Vagina (tissue), 2 donors: ENCODE data around the gene FLRT3. TPM values are rescaled to one million over a fixed set of nuclear protein-coding genes. Genes with fewer than 3 reads are reported as not detected.
A peak's percentile ranks its signal among the peaks of the same experiment; 100 is the strongest.

ENCODE experiments used
- DNase-seq, 2 donors: peaks; one replicate each; pipeline ENCODE4 v3.0.0-alpha.2; 2017; ENCODE audit errors: extremely low spot score in 2 of 2
- H3K27ac ChIP-seq: fragments of 200-600 bp; sonication (generic); one replicate; pipeline ENCODE4 v1.5.1; 2019
- H3K27me3 ChIP-seq: fragments of 200-600 bp; sonication (generic); one replicate; pipeline ENCODE4 v1.5.1; 2019
- H3K36me3 ChIP-seq, 2 donors: fragments of 200-600 bp; sonication (generic); one replicate each; pipeline ENCODE4 v1.5.1; 2017 to 2019
- H3K4me1 ChIP-seq: fragments of 200-600 bp; sonication (generic); one replicate; pipeline ENCODE4 v1.5.1; 2019
- H3K4me3 ChIP-seq, 2 donors: fragments of 200-600 bp; sonication (generic); 1 replicate in 1 of 2; 2 replicates in 1 of 2; pipeline ENCODE4 v1.5.1; 2016 to 2019
- H3K9me3 ChIP-seq: fragments of 200-600 bp; sonication (generic); one replicate; pipeline ENCODE4 v1.5.1; 2019
- CTCF ChIP-seq, 3 experiments: fragments of 450-650 bp in 2 of 3; fragments of 200-600 bp in 1 of 3; sonication (generic) in 1 of 3; IDR thresholded peaks; one replicate each; pipeline ENCODE4 v1.5.1; 2017 to 2019; ENCODE audit warnings: antibody characterized with exemption in 3 of 3, mild to moderate bottlenecking in 2 of 3, moderate library complexity in 2 of 3
- POLR2A ChIP-seq, 2 donors: fragments of 450-650 bp; IDR thresholded peaks; one replicate each; pipeline ENCODE4 v1.6.1; 2017; ENCODE audit warnings: antibody characterized with exemption in 2 of 2, mild to moderate bottlenecking in 2 of 2, moderate library complexity in 2 of 2
- POLR2AphosphoS5 ChIP-seq, 2 donors: sonication (generic); formaldehyde crosslinking; IDR thresholded peaks; one replicate each; pipeline ENCODE4 v1.9.0; 2017; ENCODE audit warnings: antibody characterized with exemption in 2 of 2, mild to moderate bottlenecking in 2 of 2, low read depth in 1 of 2; ENCODE audit not compliant: insufficient read depth in 1 of 2
- intact Hi-C: fragments of 100-400 bp; cut with DNase I; formaldehyde crosslinking; loops from one replicate; pipeline ENCODE4 v1.15.1; 2023
- total RNA-seq: library from RNA; depleted of rRNA; stranded (reverse); fragments of >200 nt; gene quantifications from one replicate; pipeline ENCODE4 v1.2.3, GENCODE V29; 2016

Gene FLRT3
- total RNA-seq, 1 donor from 2014 or later = 4.7 TPM

DNA sequence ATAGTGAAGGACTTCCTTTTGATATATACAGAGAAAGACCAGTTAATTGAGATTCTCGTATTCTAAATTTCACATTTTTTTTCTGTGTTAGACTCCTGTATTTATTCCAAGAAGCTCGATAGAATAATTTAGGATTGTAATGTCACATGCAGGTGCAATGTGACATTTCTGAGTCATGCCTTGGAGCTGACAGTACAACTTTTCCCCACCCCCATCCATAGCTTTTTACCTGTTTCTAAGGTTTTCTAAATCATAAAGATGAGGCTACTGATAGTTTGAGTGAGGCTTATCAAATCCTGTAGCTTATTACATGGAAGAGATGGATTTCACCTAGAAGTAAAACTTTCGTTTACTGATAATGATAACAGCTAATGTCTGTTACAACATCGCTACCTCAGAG is 37.6 kb downstream of the FLRT3 start:
- TF ChIP-seq POLR2A (IDR thresholded peaks at IDR 0.05) (no peak), CTCF (IDR thresholded peaks at IDR 0.05) (no peak), POLR2AphosphoS5 (IDR thresholded peaks at IDR 0.05; ENCODE audit: insufficient read depth in 1 of 2, low read depth in 1 of 2) (no peak)
- H3K4me3 ChIP-seq = no peak overlapping the region
- no peaks in the 10 kb centered on the region for H3K4me1 ChIP-seq
- no peak for DNase-seq
- H3K9me3 ChIP-seq = no peaks in the 10 kb centered on the region
- H3K36me3 ChIP-seq = no peaks in the 10 kb centered on the region
- no peak overlapping the region for H3K27ac ChIP-seq
- no peaks in the 10 kb centered on the region for H3K27me3 ChIP-seq
- intact Hi-C loops = no loop called here

DNA sequence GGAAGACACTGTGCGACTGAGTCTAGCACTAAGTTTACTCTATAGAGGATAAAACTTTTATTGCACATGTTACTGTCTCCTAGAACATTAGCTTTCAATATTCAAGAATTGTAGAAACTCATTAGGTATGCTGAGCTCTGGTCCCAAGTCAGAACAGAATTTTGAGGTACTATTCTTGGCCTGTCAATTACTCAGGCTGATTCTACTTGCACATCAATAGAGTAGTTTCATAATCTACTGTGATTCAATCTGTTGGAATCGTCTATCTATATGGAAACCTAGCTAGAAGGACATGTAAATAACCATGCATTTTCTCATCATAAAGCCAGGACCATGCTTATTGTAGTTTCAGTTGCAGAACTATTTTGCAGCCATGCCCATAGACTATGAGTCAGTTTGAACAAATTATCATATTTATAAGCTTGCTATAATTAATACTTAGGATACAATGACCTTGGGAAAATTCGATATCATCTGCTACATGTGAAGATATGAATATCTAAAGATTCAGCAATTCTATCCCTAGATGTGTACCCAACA is 41.6 kb downstream of the FLRT3 start:
- intact Hi-C loops = no loop called here
- no peaks in the 10 kb centered on the region for H3K27me3 ChIP-seq
- no peak overlapping the region for H3K27ac ChIP-seq
- no peaks in the 10 kb centered on the region for H3K36me3 ChIP-seq
- H3K4me1 ChIP-seq = no peaks in the 10 kb centered on the region
- TF ChIP-seq POLR2A (IDR thresholded peaks at IDR 0.05) = no peak
- TF ChIP-seq POLR2AphosphoS5 (IDR thresholded peaks at IDR 0.05; ENCODE audit: insufficient read depth in 1 of 2, low read depth in 1 of 2) = no peak
- TF ChIP-seq CTCF (IDR thresholded peaks at IDR 0.05) = no peak
- DNase-seq = no peak
- no peak overlapping the region for H3K4me3 ChIP-seq
- no peaks in the 10 kb centered on the region for H3K9me3 ChIP-seq

DNA sequence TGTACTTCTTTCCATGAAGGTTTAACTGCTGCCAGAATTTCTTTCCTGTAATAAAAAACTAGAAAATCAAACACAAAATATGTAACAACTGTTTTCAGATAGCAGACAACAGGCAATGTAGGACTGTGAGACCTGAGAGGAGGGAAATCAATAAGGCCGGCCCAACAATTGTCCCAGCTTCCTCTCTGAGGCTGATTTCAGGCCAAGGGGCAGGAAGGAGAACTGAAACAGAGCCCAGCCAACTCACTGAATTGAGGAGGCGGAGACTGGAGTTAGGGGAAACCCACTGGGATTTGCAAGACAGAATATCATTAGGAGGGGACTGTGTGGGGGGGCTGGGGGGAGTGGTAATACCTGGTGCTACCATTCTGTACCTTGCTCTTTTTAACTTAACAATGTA is 42.2 kb downstream of the FLRT3 start:
- H3K4me3 ChIP-seq = no peak overlapping the region
- no peaks in the 10 kb centered on the region for H3K4me1 ChIP-seq
- TF ChIP-seq POLR2AphosphoS5 (IDR thresholded peaks at IDR 0.05; ENCODE audit: insufficient read depth in 1 of 2, low read depth in 1 of 2) = no peak
- no peak for TF ChIP-seq CTCF (IDR thresholded peaks at IDR 0.05)
- TF ChIP-seq POLR2A (IDR thresholded peaks at IDR 0.05) = no peak
- DNase-seq = no peak
- no peak overlapping the region for H3K27ac ChIP-seq
- no peaks in the 10 kb centered on the region for H3K36me3 ChIP-seq
- H3K27me3 ChIP-seq = no peaks in the 10 kb centered on the region
- intact Hi-C loops = no loop called here
- H3K9me3 ChIP-seq = no peaks in the 10 kb centered on the region

DNA sequence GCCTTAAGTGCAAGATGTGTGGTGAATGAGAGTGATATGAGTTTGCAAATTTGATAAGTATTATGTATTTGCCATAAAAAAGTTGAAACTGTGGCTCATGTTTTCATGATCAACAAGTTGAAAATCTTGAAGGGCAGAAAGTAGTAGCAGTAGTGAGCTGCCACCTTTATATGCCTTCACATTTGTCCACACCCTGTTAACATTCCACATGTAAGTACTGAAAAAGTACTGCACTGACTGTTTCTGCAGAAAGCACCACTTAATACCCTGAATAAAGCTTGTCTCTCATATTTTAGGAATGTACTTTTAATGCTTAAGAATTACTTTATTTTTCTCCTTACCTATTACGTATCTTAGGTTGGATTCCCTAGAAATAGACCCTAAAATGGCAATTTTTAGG is 45.9 kb downstream of the FLRT3 start:
- no peak for TF ChIP-seq POLR2A (IDR thresholded peaks at IDR 0.05)
- no peak for TF ChIP-seq CTCF (IDR thresholded peaks at IDR 0.05)
- H3K4me3 ChIP-seq = no peak overlapping the region
- DNase-seq = no peak
- intact Hi-C loops = no loop called here
- no peaks in the 10 kb centered on the region for H3K36me3 ChIP-seq
- no peak overlapping the region for H3K27ac ChIP-seq
- no peaks in the 10 kb centered on the region for H3K4me1 ChIP-seq
- no peaks in the 10 kb centered on the region for H3K9me3 ChIP-seq
- no peaks in the 10 kb centered on the region for H3K27me3 ChIP-seq

DNA sequence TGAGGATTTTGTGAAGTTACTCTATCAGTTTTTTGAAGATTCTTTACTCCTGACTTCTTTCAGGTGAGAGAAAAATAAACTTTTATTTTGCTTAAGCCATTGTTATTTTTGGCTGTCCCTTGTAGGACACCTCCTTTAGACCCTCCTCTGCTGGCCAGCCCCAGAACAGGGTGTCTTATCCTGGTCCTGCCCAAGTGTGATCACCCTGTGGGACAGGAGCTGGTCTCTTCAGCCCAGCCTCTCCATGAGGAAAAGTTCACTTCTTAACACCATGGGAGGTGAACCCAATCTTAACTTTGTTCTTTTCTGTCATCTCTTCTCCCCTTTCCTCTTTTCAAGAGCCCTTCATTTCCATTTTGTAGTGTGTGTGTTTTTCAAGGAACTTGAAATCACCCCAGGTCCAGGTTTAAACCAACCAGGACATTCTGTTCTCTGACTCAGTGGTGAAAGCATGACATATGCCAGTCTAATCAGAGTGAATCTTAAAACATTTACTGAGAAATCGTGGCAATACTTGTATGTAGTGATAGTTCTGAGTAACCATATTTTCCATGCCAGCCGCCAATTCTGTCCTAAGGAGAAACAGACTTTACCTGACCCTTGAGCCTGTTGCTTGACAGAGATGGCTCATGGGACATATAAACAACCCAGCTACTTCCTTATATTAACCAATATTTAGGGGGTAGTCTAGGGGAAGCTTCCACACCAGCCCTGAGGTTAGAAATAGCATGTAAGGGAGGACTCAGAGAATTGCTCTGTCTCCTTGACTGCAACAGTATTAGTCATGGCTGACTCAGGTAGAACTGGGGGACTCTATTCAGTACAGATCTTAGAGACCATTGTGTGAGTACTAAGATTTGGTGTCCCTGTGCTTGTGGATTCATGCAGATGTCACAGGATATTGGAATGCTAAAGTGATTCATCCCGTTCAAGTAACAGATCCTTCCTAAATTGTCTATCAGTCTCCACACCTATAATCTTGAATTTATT is 48.8 kb downstream of the FLRT3 start:
- Histone ChIP-seq H3K36me3 (no peaks in the 10 kb centered on the region), H3K27ac (peak overlapping the region; percentile 47)
- intact Hi-C loops = no loop called here

More for the DNA sequence above, 48.8 kb downstream of the FLRT3 start:
- no peaks in the 10 kb centered on the region for H3K27me3 ChIP-seq
- no peaks in the 10 kb centered on the region for H3K9me3 ChIP-seq
- no peak for DNase-seq
- TF ChIP-seq POLR2A (IDR thresholded peaks at IDR 0.05) (no peak), POLR2AphosphoS5 (IDR thresholded peaks at IDR 0.05; ENCODE audit: insufficient read depth in 1 of 2, low read depth in 1 of 2) (no peak), CTCF (IDR thresholded peaks at IDR 0.05) (no peak)
- H3K4me3 ChIP-seq = no peak overlapping the region
- H3K4me1 ChIP-seq = no peaks in the 10 kb centered on the region
